ENCODE data around the gene STXBP1. TPM values are rescaled to one million over a fixed set of nuclear protein-coding genes. Genes with fewer than 3 reads are reported as not detected.

STXBP1 gene
- total and polyA plus RNA-seq, 9 of the 15 experiments (the other 6 are each of a cell fraction or from before 2014, with no cell fraction given), result 4.6 to 35.1 (median 9.7) TPM

DNA sequence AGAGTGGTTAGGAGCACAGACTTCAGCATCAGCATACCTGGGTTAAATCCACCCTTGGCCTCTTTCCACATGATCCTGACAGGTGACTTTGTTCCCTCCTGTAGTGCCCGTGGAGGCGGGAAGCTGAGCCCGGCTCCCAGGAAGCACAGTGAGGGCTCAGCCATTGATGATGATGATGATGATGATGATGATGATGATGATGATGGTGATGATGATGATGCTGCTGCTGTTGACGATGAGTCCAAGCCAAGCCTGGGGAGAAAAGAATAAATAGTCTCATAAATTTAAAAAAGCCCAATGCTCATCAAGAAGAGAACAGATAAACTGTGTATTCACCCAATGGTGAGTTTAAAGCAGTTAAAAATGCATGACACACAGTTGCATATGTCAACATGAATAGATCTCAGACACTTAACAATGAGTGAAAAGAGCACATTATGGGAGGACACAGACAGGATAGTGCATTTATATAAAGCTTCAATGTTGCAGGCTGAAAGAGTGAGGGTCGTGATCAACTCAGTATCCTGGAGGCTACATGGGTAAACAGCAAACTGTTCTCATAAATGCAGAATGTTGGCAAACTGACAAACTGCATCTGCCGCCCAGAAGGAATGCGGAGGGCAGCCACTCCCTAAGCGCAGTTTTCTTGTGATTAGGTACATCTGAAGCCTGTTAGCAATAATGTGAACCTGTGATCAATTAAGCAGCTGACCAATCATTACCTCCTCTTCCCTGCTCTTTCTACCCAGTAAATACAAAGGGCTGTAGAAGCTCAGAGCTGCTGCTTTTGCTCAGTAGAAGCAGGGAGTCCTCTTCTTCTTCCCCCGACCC lies 83.0 kb downstream of the STXBP1 start (continued):
- TF ChIP-seq ELF2 (CRISPR knock-in tag; IDR thresholded peaks at IDR 0.05) (no peak), RBM39 (optimal IDR thresholded peaks at IDR 0.05; ENCODE audit: low read depth, low read length) (no peak), SP1 (CRISPR knock-in tag; IDR thresholded peaks at IDR 0.05) (no peak), HMG20A (CRISPR knock-in tag; conservative IDR thresholded peaks at IDR 0.05) (no peak)
- TF ChIP-seq, protein P1, sequence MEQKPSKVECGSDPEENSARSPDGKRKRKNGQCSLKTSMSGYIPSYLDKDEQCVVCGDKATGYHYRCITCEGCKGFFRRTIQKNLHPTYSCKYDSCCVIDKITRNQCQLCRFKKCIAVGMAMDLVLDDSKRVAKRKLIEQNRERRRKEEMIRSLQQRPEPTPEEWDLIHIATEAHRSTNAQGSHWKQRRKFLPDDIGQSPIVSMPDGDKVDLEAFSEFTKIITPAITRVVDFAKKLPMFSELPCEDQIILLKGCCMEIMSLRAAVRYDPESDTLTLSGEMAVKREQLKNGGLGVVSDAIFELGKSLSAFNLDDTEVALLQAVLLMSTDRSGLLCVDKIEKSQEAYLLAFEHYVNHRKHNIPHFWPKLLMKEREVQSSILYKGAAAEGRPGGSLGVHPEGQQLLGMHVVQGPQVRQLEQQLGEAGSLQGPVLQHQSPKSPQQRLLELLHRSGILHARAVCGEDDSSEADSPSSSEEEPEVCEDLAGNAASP (IDR thresholded peaks at IDR 0.05), result no peak
- TF ChIP-seq, protein P2, sequence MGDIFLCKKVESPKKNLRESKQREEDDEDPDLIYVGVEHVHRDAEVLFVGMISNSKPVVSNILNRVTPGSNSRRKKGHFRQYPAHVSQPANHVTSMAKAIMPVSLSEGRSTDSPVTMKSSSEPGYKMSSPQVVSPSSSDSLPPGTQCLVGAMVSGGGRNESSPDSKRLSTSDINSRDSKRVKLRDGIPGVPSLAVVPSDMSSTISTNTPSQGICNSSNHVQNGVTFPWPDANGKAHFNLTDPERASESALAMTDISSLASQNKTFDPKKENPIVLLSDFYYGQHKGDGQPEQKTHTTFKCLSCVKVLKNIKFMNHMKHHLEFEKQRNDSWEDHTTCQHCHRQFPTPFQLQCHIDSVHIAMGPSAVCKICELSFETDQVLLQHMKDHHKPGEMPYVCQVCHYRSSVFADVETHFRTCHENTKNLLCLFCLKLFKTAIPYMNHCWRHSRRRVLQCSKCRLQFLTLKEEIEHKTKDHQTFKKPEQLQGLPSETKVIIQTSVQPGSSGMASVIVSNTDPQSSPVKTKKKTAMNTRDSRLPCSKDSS (IDR thresholded peaks at IDR 0.05; ENCODE audit: low read depth, partially characterized antibody), result no peak
- TF ChIP-seq, protein P3, sequence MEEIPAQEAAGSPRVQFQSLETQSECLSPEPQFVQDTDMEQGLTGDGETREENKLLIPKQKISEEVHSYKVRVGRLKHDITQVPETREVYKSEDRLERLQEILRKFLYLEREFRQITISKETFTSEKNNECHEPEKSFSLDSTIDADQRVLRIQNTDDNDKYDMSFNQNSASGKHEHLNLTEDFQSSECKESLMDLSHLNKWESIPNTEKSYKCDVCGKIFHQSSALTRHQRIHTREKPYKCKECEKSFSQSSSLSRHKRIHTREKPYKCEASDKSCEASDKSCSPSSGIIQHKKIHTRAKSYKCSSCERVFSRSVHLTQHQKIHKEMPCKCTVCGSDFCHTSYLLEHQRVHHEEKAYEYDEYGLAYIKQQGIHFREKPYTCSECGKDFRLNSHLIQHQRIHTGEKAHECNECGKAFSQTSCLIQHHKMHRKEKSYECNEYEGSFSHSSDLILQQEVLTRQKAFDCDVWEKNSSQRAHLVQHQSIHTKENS (CRISPR knock-in tag; IDR thresholded peaks at IDR 0.05), result no peak

Data from K562 (cell line).